HG02973 (cell line): ENCODE data around the gene TBC1D32.

Experiments
- ATAC-seq: cut with Tn5 transposase; IDR thresholded peaks from one replicate; pipeline ENCODE4 v1.9.1; 2021; ENCODE audit warnings: moderate library complexity; ENCODE audit not compliant: unreplicated experiment

The TBC1D32 gene

DNA sequence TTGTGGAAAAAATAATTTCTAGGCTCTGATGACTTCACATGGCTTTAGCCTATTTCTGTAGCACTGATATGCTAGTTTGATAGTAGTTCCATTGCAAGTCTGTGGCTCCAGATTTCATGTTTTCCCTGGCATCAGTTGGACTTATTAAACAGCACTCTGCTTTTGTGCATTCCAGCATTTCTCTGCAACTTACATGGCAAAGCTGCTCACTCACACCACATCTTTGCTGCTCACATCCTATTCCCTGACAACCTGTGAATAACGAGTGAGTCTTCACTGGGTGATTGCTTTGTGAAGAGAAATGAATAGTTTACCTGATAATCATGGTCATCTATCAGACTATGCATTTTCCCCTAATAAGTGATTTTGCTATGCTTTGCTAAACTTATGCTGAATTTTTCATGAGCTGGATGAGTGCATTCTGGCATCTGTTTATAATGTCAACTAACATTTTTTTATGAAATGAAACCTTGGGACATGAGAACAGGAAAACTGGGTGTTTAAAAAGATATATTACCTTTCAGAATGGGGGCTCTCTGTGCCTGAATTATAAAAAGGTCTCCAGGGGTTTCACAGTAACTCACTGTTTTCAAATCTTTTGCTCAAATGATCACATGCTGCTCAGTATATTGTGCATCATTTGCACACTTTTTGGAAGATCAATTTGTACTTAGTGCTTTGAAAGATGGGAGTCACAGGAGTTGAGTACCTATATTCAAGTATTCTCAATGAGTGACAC lies 301.8 kb downstream of the TBC1D32 start:
- no peak for ATAC-seq
